HG02763 (cell line): ENCODE results near the gene ODF2L.

Experiments used
- ATAC-seq: cut with Tn5 transposase; IDR thresholded peaks from one replicate; pipeline ENCODE4 v1.9.1; 2021; ENCODE audit warnings: mild to moderate bottlenecking, moderate library complexity; ENCODE audit not compliant: unreplicated experiment

Gene ODF2L, protein sequence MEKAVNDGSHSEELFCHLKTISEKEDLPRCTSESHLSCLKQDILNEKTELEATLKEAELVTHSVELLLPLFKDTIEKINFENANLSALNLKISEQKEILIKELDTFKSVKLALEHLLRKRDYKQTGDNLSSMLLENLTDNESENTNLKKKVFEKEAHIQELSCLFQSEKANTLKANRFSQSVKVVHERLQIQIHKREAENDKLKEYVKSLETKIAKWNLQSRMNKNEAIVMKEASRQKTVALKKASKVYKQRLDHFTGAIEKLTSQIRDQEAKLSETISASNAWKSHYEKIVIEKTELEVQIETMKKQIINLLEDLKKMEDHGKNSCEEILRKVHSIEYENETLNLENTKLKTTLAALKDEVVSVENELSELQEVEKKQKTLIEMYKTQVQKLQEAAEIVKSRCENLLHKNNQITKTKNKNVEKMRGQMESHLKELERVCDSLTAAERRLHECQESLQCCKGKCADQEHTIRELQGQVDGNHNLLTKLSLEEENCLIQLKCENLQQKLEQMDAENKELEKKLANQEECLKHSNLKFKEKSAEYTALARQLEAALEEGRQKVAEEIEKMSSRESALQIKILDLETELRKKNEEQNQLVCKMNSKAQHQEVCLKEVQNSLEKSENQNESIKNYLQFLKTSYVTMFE

DNA sequence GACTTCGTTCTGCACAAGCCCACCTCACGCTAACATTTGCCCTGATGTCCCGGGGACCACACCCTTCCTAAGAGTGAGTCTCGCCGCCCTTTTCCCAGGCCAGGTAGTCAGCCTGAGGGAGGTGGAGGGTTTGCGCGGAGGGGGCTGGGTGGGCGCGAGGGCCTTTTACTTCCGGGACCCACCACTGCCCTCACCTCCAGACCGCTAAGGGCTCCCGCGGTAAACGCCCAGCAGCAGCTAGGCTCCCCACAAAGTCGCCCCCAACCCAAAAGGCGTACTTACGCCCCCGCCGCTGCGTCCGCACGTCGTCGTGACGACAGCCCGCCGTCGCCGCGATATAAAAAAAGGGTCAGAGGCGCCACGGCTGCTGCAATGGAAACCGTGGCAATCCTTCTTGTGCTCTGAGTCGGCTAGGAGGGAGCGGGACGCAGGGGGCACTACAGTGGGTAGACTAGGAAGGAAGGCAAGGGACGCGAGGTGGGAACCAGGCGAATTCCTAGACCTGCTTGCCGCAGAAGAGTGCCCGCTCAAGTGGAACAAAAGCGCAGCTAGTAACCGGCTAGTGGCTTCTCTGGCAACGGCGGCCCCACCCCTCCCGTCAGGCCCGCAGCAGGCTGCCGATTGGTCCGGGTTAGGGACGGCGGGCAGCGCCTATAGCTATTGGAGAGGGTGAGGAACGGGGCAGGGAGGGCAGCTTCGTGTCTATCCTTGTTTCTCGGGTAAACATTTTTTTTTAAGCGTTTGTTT is at the start of gene ODF2L:
TSS of gene ODF2L (minus strand) at position 573 of the 747 bp plus-strand sequence. CDS start 9,296 bp downstream, outside the sequence.
- peak; percentile 100 for ATAC-seq

DNA sequence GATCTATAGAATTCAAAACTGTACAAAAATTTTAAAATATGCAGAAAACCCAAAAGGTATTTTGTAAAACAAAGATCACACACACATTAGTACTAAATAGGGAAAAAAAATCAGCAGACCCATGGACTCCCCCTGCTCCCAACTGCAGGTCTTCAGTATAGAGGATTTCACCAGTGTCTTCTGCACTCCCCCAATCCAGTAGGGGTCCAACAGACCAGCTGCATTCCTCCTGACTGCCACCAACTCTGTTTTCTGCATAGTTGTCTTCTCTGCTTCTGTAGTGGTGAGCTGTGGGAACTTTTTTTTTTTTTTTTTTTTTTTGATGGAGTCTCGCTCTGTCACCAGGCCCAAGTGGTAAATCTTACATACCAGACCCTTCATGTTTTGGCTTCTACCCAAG is 49.8 kb upstream of the ODF2L start:
- no peak for ATAC-seq

DNA sequence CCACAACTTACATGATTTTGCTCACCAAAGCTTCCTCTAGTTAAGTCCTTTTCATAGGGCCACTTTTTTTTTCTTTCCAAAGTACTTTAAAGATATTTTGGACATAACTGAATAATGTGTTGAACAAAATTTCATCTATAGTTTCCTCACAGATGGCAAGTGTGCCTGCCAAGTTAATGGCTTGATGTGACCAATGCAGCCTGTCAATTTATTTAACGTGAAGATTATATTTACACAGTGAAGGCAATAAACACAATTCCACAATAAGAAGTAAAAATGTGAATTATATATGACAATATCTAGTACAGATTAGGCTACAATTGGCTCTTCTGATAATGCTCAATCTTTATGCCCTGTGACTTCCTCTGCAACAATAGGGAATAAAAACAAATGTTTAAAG is 45.9 kb upstream of the ODF2L start:
- no peak for ATAC-seq

DNA sequence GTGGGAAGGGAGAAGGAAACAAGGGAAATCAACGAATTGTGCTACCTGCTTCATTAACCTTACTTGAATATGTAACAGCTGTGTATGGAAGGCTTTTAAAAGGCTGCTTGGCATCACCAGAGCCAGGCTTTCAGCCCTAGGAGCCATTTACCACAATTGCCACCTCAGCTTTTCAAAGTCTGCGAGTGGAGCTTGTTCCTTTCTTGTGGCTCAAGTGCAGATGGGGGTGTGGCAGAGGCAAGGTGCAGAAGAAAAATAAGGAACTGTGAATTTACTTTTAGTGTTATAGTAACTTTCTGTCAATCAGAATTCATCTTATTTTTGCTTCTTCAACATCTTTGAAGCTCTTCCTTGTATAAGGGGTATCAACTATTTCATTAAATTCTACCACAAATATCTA is 45.5 kb upstream of the ODF2L start:
- no peak for ATAC-seq

DNA sequence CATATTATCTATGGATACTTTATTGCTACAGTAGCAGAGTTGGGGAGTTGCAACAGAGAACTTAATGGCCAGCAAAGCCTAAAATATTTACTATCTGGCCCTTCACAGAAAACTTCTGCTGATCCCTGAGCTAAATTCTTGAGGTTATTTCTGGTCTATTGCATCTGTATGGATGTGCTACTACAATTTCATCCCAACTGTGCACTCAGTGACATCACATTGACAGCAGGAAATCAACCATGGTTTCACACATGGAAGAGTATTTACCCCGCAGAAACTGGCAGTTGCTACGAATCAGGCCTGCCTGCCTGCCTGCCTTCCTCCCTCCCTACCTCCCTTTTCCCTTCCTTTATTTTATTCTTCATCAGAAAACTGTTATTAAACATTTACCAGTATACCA is 39.9 kb upstream of the ODF2L start:
- ATAC-seq = no peak

DNA sequence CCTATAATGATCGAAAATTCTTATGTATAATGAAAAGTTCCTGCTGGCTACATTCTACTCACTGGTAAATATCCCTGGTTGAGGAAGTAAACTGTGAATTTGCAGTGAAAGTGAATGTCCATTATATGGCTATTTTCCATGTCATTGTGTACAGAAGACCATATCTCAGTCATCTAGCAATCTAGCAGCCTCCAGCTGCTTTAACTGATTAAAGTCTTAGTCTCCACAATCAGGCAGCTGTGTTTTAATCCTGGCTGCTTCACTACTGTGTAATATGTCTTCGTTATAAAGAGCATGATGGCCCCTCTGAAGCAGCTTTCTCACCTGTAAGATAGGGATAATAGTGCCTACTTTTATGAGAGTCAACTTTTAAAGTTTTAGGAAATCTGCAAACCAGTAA is 39.2 kb upstream of the ODF2L start:
- ATAC-seq = no peak

DNA sequence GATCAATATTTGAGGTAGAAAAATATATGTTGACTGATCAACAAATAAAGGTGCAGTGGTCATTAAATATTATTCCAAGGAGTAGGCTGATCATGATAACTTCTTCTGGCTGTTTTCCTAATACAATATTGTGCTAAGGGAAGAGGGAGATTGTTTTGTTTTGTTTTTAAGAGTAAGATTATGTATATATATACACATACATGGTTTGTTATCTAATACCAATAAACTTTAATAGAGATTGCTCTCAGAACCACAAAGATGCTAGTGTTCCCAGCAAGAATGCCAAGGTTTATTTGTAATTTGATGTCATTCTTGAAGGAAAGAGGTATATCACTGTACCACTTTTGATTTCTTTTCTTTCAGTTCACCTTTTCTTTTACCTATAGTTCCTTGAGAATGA is 37.9 kb upstream of the ODF2L start:
- ATAC-seq = no peak

DNA sequence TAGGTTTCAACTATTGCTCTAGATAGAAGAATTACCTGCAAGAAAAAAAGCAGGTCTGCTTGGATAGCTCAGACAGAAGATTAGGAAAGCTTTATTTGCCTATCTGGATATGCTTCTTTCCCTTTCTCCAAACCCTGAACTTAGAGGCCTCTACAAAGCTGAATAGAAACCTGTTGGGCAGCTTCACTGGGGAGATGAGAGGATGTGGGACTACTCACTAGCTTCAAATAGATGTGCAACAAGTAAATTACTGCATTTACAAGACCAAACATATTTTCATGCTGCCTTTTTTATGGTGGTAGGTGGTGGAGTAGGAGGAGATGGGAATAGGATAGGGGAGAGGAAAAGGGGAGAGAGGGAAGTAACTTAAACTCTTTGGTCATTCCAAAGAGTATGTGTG is 34.3 kb upstream of the ODF2L start:
- no peak for ATAC-seq

DNA sequence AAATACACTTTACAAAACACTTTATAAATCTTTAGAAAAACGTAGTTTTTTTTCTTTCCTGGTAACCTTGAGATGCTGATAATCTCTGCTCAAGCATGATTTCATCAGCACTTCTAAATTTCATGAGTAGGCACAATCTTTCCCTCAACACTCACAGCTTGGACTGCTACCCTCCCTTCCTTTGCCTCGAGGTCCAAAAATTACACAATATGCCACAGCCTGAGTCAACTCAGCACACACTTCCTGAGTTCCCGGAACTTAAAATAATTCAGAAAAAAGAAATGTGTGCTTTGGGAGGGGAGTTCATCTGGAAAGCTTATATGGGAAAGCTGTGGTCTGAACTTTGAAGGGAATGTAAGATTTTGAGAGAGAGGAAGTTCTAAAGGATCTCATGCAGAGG is 33.7 kb upstream of the ODF2L start:
- no peak for ATAC-seq

DNA sequence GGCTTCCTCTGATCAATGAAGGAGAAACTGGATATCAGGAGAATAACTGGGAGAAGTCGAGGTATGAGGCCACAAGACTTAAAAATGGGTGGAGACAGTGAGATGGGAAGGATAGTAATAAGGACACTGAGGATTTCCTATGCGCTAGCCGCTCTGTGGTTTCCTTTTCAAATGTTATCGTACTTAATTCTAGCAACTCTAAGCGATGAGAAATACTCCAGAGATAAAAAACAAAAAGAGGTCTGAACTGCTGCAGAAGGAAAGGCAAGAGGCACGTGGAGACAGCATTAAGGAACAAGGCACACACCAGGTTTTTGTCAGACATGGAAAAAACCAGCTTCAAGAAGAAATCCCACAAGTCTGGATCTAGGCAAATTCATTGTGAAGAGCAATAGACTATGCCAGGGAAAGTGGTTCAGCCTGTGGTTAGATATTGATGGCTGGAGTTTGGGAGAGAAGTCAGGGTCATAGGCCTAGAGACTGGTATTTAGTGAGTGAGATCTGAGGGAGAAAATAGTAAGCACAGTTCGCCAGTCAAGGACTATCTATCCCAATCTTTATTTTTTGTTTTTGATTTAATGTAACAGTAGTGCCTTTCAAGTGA is 33.1 kb upstream of the ODF2L start:
- ATAC-seq = no peak

DNA sequence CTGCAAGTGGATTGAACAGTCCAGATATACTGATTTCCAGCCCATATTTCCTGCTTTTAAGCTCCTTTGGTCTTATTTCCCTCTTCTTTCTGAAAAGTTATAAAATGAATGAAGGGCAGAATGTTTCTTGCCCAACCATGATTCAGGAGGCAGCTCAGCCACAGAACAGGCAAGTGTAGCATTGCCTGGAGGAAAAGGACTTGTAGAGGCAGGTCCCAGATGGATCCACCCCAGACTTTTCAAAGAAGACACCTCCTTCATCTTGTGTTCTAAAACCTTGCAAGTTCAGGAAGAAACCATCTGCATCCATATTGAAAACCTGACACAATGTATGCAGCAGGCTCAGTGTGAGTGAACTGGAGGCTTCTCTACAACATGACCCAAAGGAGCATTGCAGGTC is 27.8 kb upstream of the ODF2L start, which contains the start of gene CLCA2:
TSS of gene CLCA2 (plus strand) at position 299 of the 400 bp plus-strand sequence. CDS start at position 376, 77 bp downstream.
- no peak for ATAC-seq

DNA sequence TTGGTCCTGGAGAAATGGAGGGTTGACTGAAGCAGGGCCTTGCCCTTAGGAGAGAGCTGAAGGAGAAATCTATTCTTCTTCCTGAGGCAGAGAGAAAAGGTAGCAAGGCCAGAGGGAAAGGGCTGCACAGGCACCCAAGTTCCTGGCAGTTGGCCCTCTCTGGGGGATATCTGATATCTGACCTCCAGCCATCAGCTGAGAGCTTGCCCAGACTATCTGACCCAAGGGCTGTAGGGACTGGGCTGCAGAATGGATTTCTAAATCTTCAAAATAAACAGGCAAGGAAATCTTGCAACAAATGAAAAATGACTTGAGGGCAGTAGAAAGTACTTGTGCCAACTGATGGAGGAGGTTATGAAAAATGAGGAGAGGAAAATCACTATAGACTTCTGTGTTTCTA is 27.4 kb upstream of the ODF2L start:
- no peak for ATAC-seq

DNA sequence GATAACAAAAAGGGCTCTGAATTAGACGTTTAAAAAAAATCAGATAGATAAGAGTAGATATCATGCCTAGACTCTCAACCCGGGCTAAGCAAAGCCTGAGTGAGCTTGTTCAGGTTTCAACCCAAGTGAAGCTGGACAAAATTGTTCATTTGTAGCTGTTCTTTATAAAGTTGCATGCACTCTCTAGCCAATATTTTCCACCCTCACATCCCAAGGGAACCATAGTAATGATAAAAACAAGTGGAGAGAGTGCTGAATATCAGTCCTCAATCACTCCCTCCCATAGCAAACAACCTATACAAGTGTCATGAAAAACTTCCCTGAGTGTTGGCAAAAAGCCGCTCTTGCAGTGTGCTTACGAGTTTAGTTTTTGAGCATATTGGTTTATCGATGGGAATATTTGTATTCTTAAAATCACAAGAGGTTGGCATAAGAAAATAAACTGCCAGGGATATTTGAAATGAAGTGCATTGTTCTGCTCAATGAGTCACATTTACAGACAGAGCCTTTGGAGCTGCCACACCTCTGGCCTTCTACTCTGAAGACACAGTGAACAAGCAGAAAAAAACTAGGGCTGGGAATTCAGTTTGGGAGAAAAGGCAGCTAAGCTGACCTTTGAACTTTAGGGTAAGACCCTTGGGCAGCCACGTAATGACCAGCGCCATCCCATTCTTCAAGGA is 25.6 kb upstream of the ODF2L start:
- no peak for ATAC-seq

DNA sequence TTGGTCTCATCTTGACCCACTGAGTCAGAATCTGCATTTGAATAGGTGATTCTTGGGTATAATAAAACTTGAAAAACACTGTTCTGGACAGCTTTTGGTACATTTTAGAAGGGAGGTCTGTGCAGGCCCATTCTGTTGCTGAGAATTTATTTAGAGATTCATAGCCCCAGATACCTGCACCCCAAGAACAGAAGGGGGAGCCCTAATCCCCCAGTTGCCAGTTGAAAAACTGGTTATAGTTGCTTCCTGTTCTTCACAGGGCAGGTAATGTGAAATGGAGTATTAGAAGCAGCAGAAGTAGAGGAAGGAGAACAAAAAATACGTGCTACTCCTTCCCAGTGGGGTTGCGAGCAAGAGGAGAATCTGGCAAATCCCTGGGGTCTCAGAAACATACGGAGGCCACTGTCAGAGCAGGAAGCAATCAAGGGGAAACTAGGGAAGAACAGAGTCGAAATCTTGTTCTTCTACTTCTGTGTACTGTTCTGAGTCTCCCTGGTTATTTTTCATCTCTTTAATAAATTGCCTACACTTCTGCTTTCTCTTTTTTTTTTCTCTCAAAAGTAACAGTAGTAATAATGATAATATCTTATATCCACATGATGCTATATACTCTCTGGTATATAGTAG is 23.3 kb upstream of the ODF2L start:
- peak; percentile 85 for ATAC-seq

DNA sequence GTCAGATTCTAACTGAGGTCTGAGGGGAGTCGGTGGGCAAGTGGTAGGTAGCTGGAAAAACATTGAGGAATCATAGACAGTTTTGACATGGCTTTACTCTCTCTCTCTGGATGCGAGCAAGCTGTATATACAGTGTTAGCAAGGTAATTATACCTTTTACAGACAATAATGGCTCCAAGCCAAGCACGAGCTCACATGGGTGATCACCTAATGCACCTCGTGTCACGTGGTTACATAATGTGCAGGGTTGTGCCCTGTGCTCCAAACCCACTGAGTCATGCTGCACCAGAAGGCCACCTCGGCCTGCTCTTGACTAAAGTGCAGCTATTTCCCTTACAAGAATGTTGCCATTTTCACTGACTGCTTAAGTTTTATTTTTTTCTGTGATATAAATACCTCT is 20.2 kb upstream of the ODF2L start:
- ATAC-seq = no peak

DNA sequence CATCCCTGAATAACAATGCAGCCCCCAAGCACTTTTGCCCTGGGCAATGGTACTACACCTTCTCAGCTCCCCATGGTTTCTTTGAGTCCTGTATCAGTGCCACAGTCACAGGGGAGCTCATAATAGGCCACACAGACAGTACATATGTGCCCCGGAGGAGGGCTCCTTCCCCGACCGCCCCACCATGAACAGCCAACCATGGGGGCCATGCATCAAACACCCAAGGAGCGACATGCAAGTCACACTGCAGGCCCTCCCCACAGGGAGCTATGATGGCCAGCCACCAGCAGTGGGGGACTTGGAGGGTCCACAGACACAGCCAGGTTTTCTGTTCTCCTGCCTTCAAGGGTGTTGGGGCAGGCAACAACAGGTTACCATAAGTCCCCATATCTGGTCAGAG is 14.8 kb upstream of the ODF2L start:
- no peak for ATAC-seq

DNA sequence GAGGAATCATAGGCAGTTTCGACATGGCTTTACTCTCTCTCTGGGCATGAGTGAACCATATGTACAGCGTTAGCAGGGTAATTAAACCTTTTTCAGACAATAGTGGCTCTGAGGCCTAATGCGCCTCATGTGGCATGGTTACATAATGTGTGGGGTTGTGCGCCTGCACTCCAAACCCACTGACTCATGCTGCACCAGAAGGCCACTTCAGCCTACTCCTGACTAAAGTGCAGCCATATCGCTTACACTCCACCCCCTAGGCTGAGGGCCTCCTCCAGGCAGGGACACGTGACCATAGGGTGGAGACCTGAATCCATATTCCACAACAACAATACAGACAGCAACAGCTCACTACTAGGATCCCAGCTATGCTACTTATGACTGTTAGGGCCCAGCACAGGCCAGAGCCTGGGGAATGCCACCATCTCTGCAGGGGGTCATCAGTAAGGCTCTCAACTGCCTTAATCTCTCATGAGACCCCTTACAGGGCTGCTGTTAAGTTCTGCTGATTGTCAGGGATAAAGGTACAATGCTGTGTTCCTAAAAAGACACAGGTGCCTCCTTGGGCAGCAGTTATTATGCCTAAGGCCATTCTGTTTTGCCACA is 13.4 kb upstream of the ODF2L start:
- ATAC-seq = no peak

DNA sequence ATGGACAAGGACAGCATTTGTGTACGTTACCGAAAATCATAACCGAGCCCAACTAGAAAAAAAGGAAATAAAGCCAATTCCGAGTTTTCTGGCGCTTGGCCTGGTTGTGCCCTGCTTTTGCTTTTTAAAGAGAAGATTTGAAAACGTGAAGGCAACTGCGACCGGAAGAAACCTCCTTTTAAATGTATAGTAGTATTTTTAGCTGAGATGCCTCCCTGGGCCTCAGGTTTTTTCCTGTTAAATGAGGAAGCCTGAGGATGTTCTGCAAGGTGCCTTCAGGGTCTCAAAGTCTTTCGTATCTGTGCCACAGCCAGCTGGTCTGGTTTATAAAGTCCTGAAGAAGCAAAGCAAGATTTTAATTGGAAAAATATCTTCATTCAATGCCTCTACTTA is 371 bp upstream of the ODF2L start:
- peak; percentile 2 for ATAC-seq

DNA sequence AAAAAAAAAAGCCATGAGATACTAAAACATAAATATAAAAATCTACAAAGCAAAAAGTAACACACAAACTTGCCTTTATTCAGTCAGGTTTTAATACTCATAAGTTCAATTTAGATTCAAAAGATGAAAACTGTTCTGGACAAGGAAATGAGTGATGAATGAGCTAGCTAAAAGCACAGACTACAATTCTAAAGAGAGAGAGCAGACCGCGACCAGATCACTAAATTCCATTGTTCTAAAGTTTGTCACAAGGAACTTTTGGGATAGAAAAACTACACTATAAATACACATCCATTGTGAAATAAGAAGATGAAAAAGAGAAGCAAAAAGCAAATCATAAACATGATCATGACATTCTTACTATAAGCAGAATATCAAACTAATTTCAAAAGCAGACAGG is 1.7 kb downstream of the ODF2L start:
- ATAC-seq = no peak

DNA sequence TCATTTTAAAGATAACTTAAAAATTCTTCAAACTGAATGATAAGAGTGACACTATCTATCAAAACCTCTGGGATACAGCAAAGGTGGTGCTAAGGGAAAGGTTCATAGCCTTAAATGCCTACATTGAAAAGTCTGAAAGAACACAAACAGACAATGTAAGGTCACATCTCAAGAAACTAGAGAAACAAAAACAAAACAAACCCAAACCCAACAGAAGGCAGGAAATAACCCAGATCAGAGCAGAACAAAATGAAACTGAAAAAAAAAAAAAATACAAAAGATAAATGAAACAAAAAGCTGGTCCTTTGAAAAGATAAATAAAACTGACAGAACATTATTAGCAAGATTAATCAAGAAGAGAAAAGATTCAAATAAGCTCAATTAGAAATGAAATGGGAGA is 6.8 kb downstream of the ODF2L start:
- ATAC-seq = peak; percentile 82
